ENCODE data around the gene KLHL21.

DNA sequence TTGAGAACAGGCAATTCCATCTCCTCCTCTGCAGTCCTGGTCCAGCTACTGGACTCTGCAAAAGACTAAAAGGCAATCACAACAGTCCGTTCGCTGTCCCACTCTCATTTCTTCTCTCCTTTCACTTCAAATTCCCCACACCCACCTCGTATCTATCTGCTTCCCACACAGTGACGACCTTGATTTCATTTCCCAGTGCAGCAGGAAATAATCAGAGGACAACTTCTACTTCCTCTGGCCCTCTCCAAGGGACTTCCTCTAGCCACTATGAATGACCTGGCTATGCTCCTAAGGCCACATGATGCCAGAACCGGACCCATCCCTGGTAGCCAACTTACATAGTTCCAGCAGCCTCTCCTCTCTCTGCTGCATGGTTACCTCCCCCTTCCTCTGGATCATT lies 56.3 kb downstream of the KLHL21 start:
- TF ChIP-seq, protein P1, sequence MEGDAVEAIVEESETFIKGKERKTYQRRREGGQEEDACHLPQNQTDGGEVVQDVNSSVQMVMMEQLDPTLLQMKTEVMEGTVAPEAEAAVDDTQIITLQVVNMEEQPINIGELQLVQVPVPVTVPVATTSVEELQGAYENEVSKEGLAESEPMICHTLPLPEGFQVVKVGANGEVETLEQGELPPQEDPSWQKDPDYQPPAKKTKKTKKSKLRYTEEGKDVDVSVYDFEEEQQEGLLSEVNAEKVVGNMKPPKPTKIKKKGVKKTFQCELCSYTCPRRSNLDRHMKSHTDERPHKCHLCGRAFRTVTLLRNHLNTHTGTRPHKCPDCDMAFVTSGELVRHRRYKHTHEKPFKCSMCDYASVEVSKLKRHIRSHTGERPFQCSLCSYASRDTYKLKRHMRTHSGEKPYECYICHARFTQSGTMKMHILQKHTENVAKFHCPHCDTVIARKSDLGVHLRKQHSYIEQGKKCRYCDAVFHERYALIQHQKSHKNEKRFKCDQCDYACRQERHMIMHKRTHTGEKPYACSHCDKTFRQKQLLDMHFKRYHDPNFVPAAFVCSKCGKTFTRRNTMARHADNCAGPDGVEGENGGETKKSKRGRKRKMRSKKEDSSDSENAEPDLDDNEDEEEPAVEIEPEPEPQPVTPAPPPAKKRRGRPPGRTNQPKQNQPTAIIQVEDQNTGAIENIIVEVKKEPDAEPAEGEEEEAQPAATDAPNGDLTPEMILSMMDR (IDR thresholded peaks at IDR 0.05), result no peak
- TF ChIP-seq POLR2A (IDR thresholded peaks at IDR 0.05), result no peak
